Activated CD4-positive, alpha-beta T cell treated with anti-CD3 and anti-CD28 coated beads, Interleukin-2, amount 50 U/mL, for 24 hours (primary cell): ENCODE measurements around the gene ZNF205.

Source experiments
- DNase-seq, 2 donors: peaks; one replicate each; pipeline ENCODE4 v3.0.0-alpha.2; 2020; ENCODE audit warnings: low read depth in 1 of 2, low spot score in 1 of 2

Gene ZNF205

DNA sequence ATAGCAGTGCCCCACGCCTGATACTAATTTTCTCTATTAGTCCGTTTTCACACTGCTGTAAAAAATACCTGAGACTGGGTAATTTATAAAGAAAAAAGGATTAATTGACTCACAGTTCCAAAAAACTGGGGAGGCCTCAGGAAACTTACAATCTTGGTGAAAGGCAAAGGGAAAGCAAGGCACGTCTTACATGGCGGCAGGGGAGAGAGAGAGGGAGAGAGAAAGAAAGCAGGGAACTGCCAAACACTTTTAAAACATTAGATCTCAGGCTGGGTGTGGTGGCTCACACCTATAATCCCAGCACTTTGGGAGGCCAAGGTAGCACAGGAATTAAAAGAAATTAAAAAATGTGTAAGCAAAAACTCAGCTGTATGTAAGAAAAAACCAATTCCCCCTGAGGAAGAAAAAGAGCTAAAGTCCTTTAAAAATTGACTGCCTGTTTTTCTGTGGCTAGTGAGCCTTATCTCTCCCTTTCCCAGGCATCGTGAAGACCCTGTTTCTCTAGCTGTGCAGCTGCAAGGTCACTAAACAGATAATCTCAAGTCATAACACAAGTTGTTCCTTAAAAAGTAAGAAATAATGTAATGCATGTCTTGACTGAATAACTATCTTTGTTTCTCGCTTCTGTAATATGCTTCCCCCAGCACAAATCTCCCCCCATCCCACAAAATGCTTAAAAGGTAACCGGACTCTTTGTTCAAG, 27.3 kb upstream of the ZNF205 start:
- DNase-seq, result no peak

DNA sequence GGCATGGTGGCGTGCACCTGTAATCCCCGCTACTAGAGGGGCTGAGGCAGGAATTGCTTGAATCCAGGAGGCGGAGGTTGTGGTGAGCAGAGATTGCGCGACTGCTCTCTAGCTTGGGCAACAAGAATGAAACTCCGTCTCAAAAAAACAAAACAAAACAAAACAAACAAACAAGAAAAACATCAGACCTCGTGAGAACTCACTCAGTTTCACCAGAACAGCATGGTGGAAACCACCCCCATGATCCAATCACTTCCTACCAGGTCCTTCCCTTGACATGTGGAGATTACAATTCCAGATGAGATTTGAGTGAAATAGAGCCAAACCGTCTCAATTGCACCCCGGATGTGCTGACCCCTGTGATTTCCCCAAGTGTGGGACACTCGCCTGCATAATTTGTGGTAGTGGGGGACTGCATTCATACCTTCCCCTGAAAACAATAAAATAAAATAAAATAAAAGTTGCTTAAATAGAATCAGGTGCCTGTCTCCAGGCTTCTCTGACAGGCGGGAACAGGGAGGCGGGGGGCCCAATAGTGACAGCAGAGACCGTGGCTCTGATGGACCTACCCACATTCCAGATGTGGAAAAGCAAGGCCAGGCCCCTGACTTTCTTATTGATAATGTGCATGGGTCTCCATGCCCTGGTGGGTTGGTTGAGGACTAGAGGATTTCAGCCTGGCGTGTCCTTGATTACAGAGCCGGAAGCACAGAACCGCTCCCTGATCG, 26.4 kb upstream of the ZNF205 start:
- no peak for DNase-seq

DNA sequence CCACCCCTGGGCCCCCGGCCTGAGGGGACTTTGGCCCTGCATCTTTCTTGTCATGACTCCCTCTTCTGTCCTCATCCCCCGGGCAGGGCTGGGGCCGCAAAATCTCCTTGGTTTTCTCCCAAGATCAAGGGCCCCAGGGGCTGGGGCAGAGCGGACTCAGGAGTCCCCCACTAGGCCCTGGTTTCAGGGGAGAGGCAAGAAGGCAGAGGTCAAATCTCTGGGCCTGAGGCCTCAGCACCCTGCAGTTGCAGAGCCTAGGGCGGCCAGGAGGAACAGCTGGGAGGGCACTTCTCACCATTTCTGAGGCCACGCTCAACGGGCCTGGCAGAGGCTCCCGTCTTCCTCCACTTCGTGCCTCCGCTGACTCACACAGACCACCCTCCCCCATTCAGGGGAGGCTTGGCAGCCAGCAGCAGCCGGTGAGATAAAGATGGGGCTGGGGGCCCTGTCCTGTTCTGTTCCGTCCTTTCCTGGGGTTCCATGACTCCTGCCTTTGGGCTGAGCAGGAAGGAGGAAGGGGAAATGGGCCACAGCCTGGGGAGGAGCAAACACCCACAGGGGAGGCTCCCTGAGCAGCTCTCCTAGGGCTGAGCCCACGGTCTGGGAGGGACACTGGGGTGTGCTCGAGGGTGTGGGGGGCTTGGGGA, 25.7 kb upstream of the ZNF205 start:
- DNase-seq, result no peak

DNA sequence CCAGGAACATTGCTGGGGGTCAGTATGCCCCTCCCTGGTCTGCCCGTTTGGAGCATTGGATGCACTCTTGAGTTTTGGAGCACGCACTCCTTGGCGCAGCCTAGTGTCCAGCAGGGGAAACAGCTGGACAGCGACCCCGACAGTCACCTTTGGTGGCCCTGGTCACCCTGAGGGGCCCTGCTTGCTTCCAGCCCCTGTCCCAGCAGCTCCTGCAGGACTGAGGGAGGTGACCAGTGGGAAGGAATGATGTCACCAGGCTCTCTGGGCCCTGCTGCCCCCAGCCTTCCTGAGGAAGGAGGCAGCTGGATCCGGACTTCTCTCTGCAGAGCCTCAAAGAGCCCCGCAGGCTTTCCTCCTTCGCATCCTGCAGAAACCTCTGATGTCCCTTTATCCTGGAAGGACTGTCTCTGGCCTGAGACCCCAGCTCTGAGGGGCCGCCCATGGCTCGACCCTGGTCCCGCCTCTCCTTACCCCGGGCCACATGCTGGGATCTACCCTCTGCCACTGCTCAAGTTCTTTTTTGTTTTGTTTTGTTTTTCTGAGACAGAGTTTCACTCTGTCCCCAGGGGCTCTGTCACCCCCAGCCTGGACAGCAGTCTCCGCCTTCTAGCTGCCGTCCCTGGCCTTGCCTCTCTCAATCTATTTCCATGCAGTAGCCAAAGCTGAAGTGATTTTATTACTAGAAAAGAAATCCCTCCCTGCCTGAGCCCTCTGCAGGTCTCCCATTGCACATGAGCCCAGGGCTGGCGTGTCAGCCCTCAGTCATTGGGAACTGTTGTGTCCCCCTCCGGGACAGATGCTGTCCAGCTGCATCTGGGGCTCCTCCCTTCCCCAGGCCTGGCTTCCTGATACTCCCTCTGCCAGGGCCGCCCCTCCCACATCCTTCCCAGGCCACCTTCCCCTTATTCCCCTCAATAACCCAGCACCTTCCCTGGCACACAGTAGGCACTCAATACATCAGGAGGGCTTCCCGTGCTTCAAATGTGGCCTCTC, 24.8 kb upstream of the ZNF205 start:
- no peak for DNase-seq

DNA sequence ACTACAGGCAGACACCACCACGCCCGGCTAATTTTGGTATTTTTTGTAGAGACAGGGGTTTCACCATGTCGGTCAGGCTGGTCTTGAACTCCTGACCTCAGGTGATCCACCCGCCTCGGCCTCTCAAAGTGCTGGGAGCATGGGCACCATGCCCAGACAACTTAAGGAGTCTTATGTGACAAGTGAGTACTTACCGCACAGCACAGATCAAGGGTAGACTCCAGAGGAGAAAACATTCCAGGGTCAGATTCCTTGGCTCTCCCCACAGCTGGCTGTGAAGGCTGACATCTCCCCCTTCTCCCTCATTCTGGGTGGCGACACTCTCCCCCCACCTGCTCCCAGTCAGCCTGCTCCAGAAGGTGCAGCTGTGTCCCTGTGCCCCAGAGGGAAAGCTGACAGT, 23.9 kb upstream of the ZNF205 start:
- DNase-seq, result no peak

DNA sequence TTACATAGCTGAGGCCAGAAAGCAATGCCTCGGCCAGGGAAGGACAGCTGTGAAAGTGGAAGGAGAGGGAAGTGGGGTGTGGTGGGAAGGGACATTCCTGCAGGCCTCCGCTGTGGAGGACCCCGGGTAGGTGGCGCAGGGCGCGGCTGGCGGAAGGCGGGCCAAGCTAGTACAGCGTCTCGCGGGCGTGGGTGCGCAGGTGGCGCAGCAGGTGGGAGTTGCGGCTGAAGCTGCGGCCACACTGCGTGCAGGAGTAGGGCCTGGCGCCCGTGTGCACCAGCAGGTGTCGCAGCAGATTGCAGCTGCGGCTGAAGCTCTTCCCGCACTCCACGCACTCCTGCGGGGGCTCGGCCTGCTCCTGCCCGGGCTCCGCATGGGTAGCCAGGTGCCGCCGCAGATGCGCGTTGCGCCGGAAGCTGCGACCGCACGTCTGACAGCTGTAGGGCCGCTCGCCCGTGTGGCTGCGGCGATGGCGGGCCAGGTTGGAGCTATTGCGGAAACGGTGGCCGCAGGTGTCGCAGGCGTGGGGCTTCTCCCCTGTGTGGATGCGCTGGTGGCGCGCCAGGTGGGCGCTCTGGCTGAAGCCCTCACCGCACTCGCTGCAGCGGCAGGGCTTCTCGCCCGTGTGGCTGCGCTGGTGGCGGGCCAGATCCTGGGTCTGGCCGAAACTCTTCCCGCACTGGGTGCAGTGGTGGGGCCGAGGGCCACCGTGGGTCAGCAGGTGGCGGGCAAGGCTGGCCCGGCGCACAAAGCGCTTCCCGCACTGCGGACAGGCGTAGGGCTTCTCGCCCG, 23.3 kb upstream of the ZNF205 start:
- DNase-seq, result no peak

DNA sequence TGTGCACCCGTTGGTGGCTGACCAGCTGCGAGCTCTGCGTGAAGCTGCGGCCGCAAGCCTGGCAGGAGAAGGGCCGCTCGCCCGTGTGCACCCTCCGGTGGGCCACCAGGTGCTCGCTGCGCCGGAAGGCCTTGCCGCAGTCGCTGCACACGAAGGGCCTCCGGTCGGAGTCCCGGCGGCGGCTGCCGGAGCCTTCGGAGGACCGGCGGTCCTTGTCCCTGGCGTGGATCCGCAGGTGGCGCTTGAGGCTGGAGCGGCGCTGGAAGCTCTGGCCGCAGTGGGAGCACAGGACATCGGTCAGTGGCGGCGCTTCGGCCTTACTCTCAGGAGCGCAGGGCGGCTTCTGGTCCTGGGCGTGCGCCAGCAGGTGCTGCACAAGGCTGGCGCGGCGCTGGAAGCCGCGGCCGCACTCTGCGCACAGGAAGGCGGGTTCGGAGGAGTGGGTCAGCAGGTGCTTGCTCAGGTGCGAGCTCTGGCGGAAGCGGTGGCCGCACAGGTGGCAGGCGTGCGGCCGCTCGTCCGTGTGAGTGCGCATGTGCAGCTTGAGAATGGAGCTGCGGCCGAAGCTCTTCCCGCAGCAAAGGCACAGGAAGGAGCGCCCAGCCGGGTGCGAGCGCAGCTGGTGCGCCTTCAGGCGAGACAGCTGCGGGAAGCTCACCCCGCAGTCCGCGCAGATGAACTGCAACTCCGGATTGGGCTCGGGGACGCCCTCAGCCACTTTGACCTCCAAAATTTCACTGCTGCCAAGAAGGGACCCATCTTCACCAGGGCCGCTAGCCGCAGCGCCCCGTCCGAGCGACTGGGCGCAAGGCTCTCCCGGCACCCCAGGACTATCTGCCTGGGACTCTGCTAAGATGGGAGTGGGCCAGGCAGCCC, 22.4 kb upstream of the ZNF205 start:
- no peak for DNase-seq

DNA sequence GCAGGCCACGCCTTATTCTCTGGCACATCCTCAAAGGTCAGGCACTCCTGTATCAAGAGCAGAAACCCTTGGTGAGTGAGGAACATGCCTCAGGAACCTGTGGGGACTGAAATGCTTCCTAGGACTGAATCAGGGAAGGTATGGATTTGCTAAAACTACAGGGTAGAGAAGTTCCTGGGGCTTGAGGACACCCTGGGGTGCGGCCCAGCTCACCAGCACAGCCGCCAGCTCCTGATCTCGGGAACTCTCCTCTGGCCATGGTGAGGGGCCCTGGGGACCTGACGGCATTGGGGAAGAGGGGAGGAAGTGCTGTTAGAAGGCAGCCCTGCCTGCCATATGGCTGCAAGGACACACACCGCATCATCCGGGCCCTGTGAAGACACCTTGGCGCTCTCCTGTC, 20.8 kb upstream of the ZNF205 start:
- DNase-seq, result no peak

DNA sequence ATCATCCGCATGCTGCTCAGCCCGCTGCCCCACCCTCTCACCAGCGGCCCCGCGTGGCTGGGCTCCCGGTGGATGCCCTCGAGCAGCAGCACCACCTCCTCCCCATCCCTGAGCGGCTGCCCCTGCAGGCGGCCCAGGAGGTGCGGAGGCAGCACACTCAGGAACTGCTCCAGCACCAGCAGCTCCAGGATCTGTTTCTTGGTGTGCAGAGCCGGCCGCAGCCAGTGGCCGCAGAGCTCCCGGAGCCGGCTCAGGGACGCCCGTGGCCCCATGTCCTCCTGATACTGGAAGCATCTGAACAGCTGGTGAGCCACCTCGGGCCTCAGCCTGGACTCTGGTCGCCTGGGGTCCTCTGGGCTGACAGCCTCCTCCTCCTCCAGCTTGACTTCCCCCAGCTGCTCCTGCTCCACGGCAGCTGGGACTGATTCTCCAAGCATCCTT, 19.9 kb upstream of the ZNF205 start:
- no peak for DNase-seq

DNA sequence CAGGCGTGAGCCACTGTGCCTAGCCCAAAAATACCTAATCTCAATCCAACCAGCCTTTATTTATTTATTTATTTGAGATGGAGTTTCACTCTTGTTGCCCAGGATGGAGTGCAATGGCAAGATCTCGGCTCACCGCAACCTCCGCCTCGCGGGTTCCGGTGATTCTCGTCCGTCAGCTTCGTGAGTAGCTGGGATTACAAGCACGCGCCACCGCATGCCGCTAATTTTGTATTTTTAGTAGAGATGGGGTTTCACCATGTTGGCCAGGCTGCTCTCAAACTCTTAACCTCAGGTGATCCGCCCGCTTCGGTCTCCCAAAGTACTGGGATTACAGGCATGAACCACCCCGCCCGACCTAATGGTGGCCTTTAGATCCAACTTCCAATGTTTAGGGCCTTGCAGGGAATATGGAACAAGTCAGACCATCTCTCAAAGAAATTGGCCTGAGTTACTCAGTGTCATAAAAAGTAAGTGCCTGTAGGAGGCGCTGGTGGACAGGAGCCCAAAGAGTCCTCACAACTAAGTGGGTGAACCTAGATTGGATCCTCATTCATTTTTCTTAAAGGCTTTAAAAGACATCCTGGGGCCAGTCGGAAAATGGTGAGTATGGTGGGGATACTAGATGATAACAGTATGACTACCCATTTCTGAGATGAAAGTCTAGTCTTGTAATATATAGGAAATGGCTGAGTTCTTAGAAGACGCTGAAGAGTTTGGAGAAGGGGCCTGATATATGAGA, 17.9 kb upstream of the ZNF205 start:
- DNase-seq, result peak in 1 of 2 donors; percentile 42

DNA sequence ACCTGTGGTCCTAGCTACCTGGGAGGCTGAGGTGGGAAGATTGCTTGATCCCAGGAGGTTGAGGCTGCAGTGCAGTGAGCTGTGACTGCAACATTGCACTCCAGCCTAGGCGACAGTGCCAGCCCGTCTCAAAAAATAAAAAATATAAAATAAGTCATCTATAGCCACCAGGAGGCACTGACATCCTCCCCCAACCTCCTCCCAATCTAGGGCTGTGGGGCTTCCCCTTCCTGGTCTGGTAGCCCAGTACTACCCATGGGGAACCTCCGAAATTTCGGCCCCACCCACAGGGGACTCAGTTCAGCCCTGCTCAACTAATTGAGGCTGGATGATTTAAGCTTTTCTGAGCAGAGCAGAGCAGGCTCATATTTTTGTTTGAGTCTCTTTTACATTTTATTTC, 16.5 kb upstream of the ZNF205 start:
- DNase-seq, result peak in 1 of 2 donors; percentile 30

DNA sequence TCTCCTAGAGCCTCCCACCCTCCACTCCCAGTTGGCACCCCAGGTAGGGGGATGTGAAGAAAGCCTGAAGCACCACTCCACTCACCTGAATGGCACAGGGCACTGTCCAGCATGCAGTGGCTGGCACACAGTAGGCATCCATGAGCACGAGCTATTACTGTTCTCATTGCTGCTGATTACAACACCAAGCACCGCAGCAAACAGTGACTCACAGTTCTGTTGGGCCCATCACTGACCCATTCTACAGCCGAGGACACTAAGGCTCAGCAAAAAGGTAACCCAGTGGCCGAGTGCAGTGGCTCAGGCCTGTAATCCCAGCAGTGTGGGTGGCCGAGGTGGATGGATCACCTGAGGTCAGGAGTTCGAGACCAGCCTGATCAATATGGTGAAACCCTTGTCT, 16.0 kb upstream of the ZNF205 start:
- DNase-seq, result no peak

DNA sequence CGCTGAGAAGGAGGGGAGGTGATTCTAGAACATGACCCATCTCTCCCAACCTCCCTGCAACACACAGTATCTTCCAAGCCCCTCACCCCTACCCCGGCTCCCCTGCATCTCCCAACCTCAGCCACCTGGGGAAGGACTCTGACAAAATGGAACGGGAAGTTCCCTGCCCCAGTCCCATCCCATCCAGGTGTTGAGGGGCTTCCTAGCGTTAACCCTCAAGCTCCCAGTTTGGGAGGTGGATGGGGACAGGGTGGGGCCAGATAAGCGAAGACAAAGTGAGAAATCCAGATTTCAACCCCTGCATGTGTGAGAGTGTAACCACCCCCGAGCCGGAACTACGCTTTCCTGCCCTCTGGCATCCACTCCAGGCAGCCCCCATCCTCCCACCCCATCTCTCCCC, 15.1 kb upstream of the ZNF205 start:
- DNase-seq, result no peak

DNA sequence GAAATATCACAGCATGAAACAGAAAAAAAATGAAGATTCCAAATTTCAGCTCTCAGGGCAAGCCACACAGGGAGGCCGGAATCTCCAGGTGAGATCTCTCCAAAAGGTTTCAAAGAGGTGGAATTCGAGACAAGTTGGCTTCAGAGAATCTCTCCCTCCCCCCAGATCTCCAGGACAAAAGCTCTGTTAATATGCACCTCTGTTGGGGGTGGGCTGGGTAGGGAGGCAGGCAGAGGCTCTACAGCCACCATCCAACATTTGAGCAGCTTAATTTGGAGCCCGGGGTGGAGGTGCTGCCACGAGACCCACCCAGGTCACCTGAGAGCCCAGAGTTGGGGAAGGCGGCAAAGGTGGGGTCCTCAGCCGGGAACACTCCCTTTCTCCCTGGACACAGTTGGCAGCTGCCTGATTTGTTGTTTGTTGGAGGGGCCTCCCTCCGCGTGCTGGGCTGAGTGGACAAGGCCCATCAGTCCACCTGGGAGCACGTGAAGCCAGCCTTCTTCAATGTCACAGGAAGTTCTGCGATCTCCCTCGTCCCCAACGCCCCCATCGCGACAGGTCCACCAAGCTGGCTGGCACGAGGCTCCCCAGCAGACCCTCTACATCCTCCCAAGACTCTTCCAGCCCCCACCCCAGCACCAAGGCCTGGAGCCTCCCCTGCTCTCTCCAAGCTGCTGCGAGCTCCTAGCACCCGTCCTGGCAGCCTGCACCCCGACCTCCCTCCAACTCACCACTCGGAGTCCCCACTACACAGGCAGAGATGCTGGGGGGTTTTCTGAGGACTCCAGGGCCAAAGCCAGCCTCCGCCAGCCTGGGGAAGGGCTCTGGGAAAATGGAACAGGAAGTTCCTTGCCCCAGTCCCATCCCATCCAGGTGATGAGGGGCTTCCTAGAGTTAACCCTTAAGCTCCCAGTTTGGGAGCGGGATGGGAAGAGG, 13.7 kb upstream of the ZNF205 start, which contains the start of gene ZSCAN10:
ZSCAN10 (minus strand) TSS at position 836 of the 936 bp plus-strand sequence. CDS start 6,357 bp downstream, outside the sequence.
- DNase-seq, result no peak

DNA sequence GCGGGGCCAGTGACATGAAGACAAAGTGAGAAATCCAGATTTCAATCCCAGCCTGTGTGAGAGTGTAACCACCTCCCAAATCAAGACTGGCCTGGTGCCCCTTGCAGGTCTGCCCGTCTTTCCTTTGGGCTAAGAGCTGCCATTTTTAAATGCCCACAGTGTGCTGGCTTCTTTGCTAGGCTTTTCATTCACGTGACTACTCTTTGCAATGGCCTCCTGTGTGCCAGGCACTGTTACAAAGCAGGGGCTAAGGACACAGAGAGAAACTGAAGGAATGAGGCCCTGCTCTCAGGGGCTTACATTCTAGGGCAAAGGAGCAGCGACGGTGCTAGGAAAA, 13.0 kb upstream of the ZNF205 start:
- DNase-seq, result no peak

DNA sequence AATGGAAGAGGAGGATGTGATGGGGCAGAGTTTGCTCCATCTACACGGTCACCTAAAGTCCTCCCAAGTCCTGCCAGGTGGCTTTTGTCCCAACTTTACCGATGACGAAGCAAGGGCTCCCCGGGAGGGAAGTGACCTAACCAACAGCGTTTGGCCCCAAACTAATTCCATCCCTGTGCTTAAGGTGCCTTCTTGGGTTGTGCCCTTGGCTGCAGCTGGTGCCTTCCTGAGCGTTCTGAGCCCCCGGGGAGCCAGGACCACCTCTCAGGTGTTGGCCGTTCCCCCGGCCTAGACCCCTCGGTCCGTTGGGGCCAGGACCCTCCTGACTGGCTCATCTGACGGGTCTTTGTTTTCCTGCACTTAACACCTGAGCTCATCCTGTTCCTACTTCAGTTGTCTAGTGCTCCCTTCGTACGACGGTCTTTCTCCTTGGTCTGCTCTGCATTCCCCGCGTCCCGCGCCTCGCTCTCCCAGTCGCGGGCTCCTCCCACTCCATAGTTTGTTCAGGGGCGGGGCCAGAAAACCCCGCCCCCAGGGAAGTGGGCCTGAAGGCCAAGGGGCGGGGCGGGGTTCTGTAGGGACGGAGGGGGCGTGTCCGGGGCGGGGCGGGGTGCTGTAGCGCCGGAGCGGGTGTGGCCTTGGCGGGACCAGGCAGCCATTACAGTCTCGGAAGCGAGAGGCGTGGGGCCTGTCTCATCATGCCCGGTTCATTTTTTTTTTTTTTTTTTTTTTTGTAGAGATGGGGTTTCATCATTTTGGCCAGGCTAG, 12.5 kb upstream of the ZNF205 start:
- peak; percentile 80 to 89 for DNase-seq
